CD14-positive monocyte (primary cell): ENCODE results near the gene ISCA2. TPM values are rescaled to one million over a fixed set of nuclear protein-coding genes. Genes with fewer than 3 reads are reported as not detected.

ENCODE experiments used
- DNase-seq, 3 donors: peaks; one replicate each; pipeline ENCODE4 v3.0.0-alpha.2; 2011 to 2022
- H2AFZ ChIP-seq: 2 replicates; pipeline ENCODE4 v1.6.0; 2012; ENCODE audit warnings: mild to moderate bottlenecking, low read depth, low read length, inconsistent platforms; ENCODE audit not compliant: insufficient read depth, poor library complexity, severe bottlenecking
- H3K27ac ChIP-seq, 2 donors: 1 replicate in 1 of 2; 2 replicates in 1 of 2; pipeline ENCODE4 v1.5.1; 2012 to 2013; ENCODE audit warnings: low read length in 2 of 2, control low read depth in 1 of 2, inconsistent platforms in 1 of 2, low read depth in 1 of 2, mild to moderate bottlenecking in 1 of 2
- H3K27me3 ChIP-seq, 2 donors: one replicate each; pipeline versions ENCODE4 v1.6.0 to v1.6.1; 2011 to 2013; ENCODE audit warnings: low read length in 2 of 2; ENCODE audit not compliant: control insufficient read depth in 2 of 2, insufficient read depth in 2 of 2
- H3K36me3 ChIP-seq, 2 donors: replicated peaks in 1 of 2; 1 replicate in 1 of 2; 2 replicates in 1 of 2; pipeline versions ENCODE4 v1.5.1 to v1.6.1; 2012 to 2013; ENCODE audit warnings: low read length in 2 of 2, control low read depth in 1 of 2, inconsistent platforms in 1 of 2, mild to moderate bottlenecking in 1 of 2; ENCODE audit not compliant: insufficient read depth in 2 of 2, control insufficient read depth in 1 of 2
- H3K4me1 ChIP-seq, 2 donors: 1 replicate in 1 of 2; 2 replicates in 1 of 2; pipeline versions ENCODE4 v1.5.1 to v1.6.1; 2012 to 2013; ENCODE audit warnings: low read length in 2 of 2, control low read depth in 1 of 2, inconsistent platforms in 1 of 2, mild to moderate bottlenecking in 1 of 2, moderate library complexity in 1 of 2; ENCODE audit not compliant: insufficient read depth in 2 of 2, control insufficient read depth in 1 of 2
- H3K4me2 ChIP-seq: replicated peaks from 2 replicates; pipeline ENCODE3; 2012; ENCODE audit warnings: low read length, moderate library complexity, mild to moderate bottlenecking; ENCODE audit not compliant: poor library complexity, severe bottlenecking; ENCODE audit errors: extremely low read depth
- H3K4me3 ChIP-seq, 3 experiments: fragments of 200-600 bp in 1 of 3; sonication (generic) in 1 of 3; replicated peaks in 1 of 3; 1 replicate in 2 of 3; 2 replicates in 1 of 3; pipeline ENCODE4 v1.5.1; 2011 to 2013; ENCODE audit warnings: low read length in 3 of 3, mild to moderate bottlenecking in 3 of 3, control low read depth in 2 of 3, low read depth in 2 of 3, inconsistent platforms in 1 of 3, moderate library complexity in 1 of 3
- H3K79me2 ChIP-seq: 2 replicates; pipeline ENCODE4 v1.6.0; 2012; ENCODE audit warnings: mild to moderate bottlenecking, control low read depth, inconsistent platforms, low read length, moderate library complexity; ENCODE audit not compliant: insufficient read depth
- H3K9ac ChIP-seq: 2 replicates; pipeline ENCODE4 v1.6.0; 2017; ENCODE audit warnings: low read length, mild to moderate bottlenecking; ENCODE audit not compliant: insufficient read depth, poor library complexity, severe bottlenecking
- H3K9me3 ChIP-seq, 2 donors: replicated peaks in 1 of 2; 1 replicate in 1 of 2; 2 replicates in 1 of 2; pipeline versions ENCODE4 v1.5.1 to v1.6.1; 2012 to 2013; ENCODE audit warnings: low read length in 2 of 2, control low read depth in 1 of 2; ENCODE audit not compliant: control insufficient read depth in 1 of 2, insufficient read depth in 1 of 2
- H4K20me1 ChIP-seq: 2 replicates; pipeline ENCODE4 v1.6.0; 2012; ENCODE audit warnings: mild to moderate bottlenecking, low read length, control low read depth, moderate library complexity; ENCODE audit not compliant: insufficient read depth
- H3K27ac Mint-ChIP-seq, 7 donors: one replicate each; pipeline ENCODE4 v1.8.0; 2020; ENCODE audit warnings: mild to moderate bottlenecking in 7 of 7, mixed read lengths in 7 of 7, moderate library complexity in 6 of 7, inconsistent platforms in 2 of 7
- H3K27me3 Mint-ChIP-seq, 3 donors: one replicate each; pipeline ENCODE4 v1.8.0; 2021 to 2022; ENCODE audit warnings: low read depth in 3 of 3, mild to moderate bottlenecking in 3 of 3, mixed read lengths in 3 of 3, moderate library complexity in 3 of 3, inconsistent platforms in 1 of 3
- H3K36me3 Mint-ChIP-seq, 2 donors: one replicate each; pipeline ENCODE4 v1.8.0; 2020; ENCODE audit warnings: mixed read lengths in 2 of 2, inconsistent platforms in 1 of 2, mild to moderate bottlenecking in 1 of 2
- H3K4me1 Mint-ChIP-seq: one replicate; pipeline ENCODE4 v1.8.0; 2020; ENCODE audit warnings: mild to moderate bottlenecking, mixed read lengths
- H3K4me3 Mint-ChIP-seq, 2 donors: one replicate each; pipeline ENCODE4 v1.8.0; 2020; ENCODE audit warnings: mild to moderate bottlenecking in 2 of 2, mixed read lengths in 2 of 2, moderate library complexity in 1 of 2
- H3K9me3 Mint-ChIP-seq, 7 donors: one replicate each; pipeline ENCODE4 v1.8.0; 2020 to 2022; ENCODE audit warnings: mixed read lengths in 7 of 7, mild to moderate bottlenecking in 6 of 7, moderate library complexity in 6 of 7, inconsistent platforms in 2 of 7
- WGBS: methylation state at CpG from one replicate; pipeline ENCODE4 v1.1.5; 2013; ENCODE audit warnings: missing lambda C conversion rate; ENCODE audit not compliant: insufficient coverage; 5-methylcytosine and 5-hydroxymethylcytosine counted together
- intact Hi-C, 2 donors: fragments of 100-400 bp; cut with micrococcal nuclease; formaldehyde crosslinking; loops; one replicate each; pipeline versions ENCODE4 v1.15.0 to v1.15.1; 2023
- polyA plus RNA-seq, 3 donors: library from polyadenylated mRNA; depleted of rRNA in 1 of 3; unstranded in 2 of 3; stranded (reverse) in 1 of 3; fragments of 300-500 nt in 2 of 3; fragments of >200 nt in 1 of 3; fragmentation: Illumina TruSeq in 2 of 3; gene quantifications; 1 replicate in 2 of 3; 2 replicates in 1 of 3; pipeline ENCODE4 v1.2.3, GENCODE V29; 2012 to 2021
- TF ChIP-seq, protein P1 (sequence below): fragments of 200-600 bp; IDR thresholded peaks from one replicate; pipeline ENCODE4 v1.8.0; 2022; ENCODE audit warnings: antibody characterized with exemption, mild to moderate bottlenecking

ISCA2 gene
- polyA plus RNA-seq, 3 donors, result 6.1 to 61.7 (median 55.9) TPM

GRCh38 chr14:74456684-74457564 is 36.6 kb upstream of the ISCA2 start:
- peak overlapping the region in 1 of 7 donors; percentile 42 for H3K27ac Mint-ChIP-seq
- intact Hi-C loops, result no loop called here
- peaks cover 0 to 2% (median 0%) of the 10 kb centered on the region in 7 donors for H3K9me3 Mint-ChIP-seq
- peaks cover 4% of the 10 kb centered on the region for H3K4me1 Mint-ChIP-seq
- H3K4me3 Mint-ChIP-seq, result no peak overlapping the region
- H2AFZ ChIP-seq, result no peak overlapping the region
- H3K4me1 ChIP-seq, result no peaks in the 10 kb centered on the region
- H3K4me2 ChIP-seq, result no peak overlapping the region
- no peaks in the 10 kb centered on the region for H3K79me2 ChIP-seq
- H3K27me3 ChIP-seq, result no peaks in the 10 kb centered on the region
- no peaks in the 10 kb centered on the region for H3K36me3 Mint-ChIP-seq
- WGBS, result 92% methylated on average over 17 of the region's 17 CpGs
- TF ChIP-seq, protein P1, sequence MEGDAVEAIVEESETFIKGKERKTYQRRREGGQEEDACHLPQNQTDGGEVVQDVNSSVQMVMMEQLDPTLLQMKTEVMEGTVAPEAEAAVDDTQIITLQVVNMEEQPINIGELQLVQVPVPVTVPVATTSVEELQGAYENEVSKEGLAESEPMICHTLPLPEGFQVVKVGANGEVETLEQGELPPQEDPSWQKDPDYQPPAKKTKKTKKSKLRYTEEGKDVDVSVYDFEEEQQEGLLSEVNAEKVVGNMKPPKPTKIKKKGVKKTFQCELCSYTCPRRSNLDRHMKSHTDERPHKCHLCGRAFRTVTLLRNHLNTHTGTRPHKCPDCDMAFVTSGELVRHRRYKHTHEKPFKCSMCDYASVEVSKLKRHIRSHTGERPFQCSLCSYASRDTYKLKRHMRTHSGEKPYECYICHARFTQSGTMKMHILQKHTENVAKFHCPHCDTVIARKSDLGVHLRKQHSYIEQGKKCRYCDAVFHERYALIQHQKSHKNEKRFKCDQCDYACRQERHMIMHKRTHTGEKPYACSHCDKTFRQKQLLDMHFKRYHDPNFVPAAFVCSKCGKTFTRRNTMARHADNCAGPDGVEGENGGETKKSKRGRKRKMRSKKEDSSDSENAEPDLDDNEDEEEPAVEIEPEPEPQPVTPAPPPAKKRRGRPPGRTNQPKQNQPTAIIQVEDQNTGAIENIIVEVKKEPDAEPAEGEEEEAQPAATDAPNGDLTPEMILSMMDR, result no peak
- H3K9ac ChIP-seq, result no peak overlapping the region
- H3K9me3 ChIP-seq, result no peaks in the 10 kb centered on the region
- no peak overlapping the region for H3K27ac ChIP-seq
- no peak for DNase-seq
- H3K4me3 ChIP-seq, result no peak overlapping the region
- peaks cover 4 to 15% (median 10%) of the 10 kb centered on the region in 3 donors for H3K27me3 Mint-ChIP-seq
- no peaks in the 10 kb centered on the region for H3K36me3 ChIP-seq
- H4K20me1 ChIP-seq, result no peaks in the 10 kb centered on the region

- H3K27me3 Mint-ChIP-seq, result peaks cover 4 to 12% (median 10%) of the 10 kb centered on the region in 3 donors
- peaks cover 0 to 1% (median 0%) of the 10 kb centered on the region in 7 donors for H3K9me3 Mint-ChIP-seq
- TF ChIP-seq, protein P1, result no peak
Measured at GRCh38 chr14:74457565-74457895, 36.0 kb upstream of the ISCA2 start.

More at GRCh38 chr14:74457565-74457895, 36.0 kb upstream of the ISCA2 start:
- Histone ChIP-seq H3K27me3 (no peaks in the 10 kb centered on the region), H4K20me1 (no peaks in the 10 kb centered on the region), H3K4me2 (no peak overlapping the region), H3K9ac (no peak overlapping the region), H3K4me1 (no peaks in the 10 kb centered on the region), H3K79me2 (no peaks in the 10 kb centered on the region), H3K4me3 (no peak overlapping the region), H3K27ac (no peak overlapping the region), H2AFZ (no peak overlapping the region), H3K36me3 (no peaks in the 10 kb centered on the region), H3K9me3 (no peaks in the 10 kb centered on the region)
- Mint-ChIP-seq H3K4me3 (no peak overlapping the region), H3K27ac (peak overlapping the region in 1 of 7 donors; percentile 42), H3K36me3 (no peaks in the 10 kb centered on the region), H3K4me1 (peaks cover 4% of the 10 kb centered on the region)
- WGBS, result 94% methylated on average over 2 of the region's 4 CpGs
- intact Hi-C loops, result no loop called here
- no peak for DNase-seq
